GM18861 (cell line): ENCODE results near the gene ERCC6L.

Source experiments
- ATAC-seq: cut with Tn5 transposase; IDR thresholded peaks from one replicate; pipeline ENCODE4 v1.9.1; 2021; ENCODE audit not compliant: unreplicated experiment

Gene ERCC6L

GRCh38 chrX:72238721-72239475 lies at the start of gene ERCC6L:
ERCC6L (minus strand) TSS chrX:72239027; CDS start chrX:72238911, 116 bp downstream.
- ATAC-seq, result peak; percentile 97

- ATAC-seq, result no peak
Measured at GRCh38 chrX:72282302-72282701, 43.5 kb upstream of the ERCC6L start.

DNA sequence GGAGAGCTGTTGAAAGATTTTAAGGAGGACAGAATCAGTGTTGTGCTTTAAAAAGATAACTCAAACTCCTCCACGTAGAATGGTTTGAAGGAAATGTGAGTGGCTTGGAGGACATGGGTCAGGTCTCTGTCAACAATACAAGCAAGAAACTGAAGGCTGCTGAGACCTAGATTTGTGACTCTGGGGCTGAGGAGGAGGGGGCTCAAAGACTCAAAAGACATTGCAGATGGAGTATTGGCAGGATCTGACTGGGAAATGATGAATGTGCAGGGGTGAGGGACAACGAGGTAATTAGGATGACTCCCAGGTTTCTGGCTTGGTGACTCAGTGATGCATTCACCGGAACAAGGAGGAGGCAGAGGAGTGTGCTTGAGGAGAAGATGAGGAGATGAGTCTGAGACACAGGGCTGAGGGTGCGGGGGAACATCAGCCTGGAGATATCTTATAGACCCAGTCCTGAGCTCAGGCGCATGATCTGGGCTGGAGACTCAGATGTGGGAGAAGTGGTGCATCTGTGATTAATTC lies 41.6 kb upstream of the ERCC6L start:
- ATAC-seq, result no peak

DNA sequence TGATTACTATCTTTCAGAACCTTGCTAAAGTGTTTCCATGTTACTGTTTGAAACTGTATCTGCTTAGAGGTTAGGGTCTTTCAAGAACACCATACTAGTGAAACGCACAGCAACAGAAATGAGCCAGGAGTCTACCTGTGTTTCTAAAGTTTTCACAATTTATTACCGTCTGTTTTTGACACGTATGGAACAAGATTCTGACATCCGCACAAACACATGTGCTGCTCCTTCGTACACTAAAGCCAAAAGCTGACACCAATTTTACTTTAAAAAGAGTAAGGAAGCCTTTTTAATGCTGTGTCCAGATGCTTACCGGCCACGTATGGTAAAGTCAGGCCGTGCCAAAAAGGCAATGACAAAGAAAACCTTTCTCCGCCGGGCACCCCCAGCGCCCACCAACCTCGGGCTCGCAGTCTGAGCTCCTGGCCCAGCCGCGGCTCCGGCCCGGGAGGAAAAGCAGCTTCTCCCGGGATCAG lies 37.7 kb upstream of the ERCC6L start:
- peak; percentile 1 for ATAC-seq

DNA sequence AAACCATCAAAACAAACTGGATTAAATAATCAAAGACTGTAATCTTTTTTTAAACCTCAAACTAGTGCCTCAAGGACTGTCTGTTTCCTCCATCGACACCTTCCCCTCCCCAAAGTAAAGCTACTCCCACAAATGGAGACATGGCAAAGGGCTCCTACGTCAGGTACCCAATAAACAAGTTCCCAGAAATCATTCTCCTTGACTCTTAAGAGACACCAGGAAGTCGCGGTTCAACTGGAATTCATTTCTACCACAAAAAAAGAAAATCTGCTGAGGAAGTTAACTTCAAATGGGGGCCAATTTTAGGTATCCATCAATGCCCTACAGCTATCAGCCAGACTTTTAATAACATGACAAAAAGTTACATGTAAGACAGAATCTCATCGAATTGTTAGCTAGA lies 35.7 kb upstream of the ERCC6L start:
- ATAC-seq, result no peak

DNA sequence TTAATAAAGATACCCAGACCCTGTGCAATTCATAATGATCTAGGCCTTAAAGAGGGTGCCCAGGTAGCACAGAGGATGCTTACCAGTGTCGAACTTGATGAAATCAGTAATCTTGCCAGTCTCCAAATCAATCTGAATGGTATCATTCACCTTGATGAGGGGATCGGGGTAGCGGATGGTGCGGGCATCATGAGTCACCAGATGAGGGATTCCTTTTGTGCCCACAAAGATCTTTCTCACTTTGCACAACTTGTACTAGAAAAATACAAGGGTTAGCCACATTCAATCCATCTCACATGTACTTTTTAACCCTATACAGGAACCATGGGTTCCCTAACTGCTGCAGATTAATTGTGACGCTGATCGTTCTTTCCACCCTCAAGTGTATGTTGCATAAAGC lies 34.9 kb upstream of the ERCC6L start:
- ATAC-seq, result no peak

DNA sequence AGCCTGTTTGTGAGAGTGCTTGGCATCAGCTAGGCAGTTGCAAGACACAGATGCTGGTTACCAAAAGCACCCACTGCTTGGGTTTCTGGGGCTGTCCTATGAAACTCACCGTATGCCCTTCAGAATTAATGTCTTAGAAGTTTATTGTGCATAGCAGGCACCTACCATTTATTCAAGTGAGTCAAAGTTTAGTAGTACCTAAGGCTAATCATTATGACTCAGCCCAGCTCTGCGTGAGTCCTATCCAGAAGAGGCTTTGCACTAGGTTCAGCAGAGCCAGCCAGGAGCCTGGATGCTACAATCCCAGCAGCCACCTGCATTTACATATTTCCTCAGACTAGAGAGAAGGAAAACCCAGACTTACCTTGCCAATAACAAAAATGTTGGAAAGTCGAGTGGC lies 34.0 kb upstream of the ERCC6L start:
- ATAC-seq, result no peak

GRCh38 chrX:72271812-72272211 lies 33.0 kb upstream of the ERCC6L start:
- ATAC-seq, result no peak

- no peak for ATAC-seq
Measured at GRCh38 chrX:72271091-72271788, 32.4 kb upstream of the ERCC6L start.

GRCh38 chrX:72270316-72270866 lies 31.6 kb upstream of the ERCC6L start:
- ATAC-seq, result no peak

- ATAC-seq, result no peak
Measured at GRCh38 chrX:72269671-72270251, 30.9 kb upstream of the ERCC6L start.

- no peak for ATAC-seq
Measured at GRCh38 chrX:72268597-72269365, 30.0 kb upstream of the ERCC6L start.

DNA sequence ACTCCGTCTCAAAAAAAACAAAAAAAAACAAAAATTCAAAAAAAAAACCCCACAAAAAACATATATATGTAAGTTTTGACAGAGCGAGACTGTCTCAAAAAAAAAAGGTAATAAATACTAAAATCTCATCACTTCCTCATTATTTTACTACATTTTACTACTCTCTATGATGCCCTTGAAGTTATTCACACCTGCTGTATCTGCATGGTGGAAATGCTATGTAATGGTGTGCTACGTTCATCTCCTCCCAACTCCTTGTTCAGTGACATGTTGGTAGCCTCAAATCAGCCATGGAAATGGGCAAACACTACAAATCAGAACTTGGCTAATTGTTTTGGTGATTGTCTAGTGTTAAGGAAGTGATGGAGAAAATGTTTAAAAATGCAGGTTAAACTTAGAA lies 26.4 kb upstream of the ERCC6L start:
- no peak for ATAC-seq

DNA sequence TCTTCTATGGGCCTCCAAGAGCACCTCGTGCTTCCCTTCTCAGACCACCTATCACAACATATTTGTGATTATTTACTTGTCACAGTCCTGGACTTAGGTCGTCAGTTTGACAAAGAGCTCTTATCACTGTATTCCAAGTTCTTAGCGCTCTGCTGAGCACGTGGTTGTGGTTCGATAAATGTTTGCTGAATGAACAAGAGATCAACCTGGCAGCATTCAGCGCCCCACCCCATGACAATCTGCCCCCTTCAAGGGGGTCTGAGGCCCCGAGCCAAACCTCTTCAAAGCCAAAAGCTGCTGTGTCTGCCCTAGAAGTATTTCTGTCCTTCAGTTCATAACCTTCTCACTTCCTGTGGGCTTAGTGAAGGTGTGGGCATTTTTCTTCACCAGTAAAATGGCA lies 23.2 kb upstream of the ERCC6L start:
- no peak for ATAC-seq

DNA sequence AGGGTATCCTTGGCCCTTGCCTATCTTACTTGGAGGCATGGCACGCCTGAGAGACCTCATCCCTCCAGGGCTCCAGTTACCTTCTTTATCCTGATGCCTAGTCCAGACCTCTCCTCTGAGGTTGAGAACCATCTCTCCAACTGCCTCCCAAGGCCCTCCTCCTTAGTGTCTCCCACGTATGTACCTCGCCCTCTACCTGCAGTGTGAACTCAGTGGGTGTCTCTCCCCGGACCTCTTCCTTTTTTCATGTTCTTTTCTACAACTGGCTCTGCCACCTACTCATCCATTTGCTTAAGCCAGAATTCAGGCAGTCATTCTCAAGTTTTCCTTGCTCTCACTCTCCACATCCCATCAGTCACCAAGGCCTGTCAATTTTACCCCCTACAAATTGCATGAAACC lies 21.6 kb upstream of the ERCC6L start:
- no peak for ATAC-seq

DNA sequence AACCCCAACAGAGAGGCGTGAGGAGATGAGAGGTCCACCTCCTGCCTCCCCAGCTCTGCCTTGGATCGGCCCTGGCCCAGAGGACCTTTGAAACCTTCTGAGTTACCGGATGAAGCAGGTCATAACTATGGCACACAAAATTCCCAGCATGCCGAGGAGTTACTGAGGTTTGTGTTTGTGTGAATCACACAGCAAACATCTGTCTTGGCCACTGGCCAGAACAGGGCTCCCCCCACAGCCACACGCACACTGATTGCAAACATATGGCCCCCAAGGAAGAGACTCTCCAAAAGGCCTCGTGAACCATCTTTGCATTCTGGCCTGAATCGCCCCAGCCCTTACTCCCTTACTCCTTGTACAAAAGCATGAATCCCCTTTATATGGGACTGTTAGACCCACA lies 19.3 kb upstream of the ERCC6L start:
- no peak for ATAC-seq

DNA sequence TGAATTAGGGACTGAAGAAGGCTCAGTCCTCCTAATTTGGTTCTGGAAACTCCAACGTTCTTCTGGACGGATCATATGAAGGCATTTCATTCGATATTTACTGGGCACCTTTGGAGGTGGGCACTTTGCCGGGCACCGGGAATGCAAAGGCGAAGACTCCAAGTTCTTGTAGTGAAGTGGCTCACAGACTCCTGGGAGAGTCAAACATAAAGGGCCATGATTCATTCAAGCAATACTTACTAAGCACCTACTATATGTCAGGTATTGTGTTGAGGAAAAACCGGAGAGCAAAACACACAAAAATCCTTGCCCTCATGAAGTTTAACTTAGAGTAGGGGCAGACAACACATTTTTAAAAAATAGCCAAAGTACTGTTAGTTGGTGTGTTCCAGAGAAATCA lies 17.0 kb upstream of the ERCC6L start:
- ATAC-seq, result no peak

DNA sequence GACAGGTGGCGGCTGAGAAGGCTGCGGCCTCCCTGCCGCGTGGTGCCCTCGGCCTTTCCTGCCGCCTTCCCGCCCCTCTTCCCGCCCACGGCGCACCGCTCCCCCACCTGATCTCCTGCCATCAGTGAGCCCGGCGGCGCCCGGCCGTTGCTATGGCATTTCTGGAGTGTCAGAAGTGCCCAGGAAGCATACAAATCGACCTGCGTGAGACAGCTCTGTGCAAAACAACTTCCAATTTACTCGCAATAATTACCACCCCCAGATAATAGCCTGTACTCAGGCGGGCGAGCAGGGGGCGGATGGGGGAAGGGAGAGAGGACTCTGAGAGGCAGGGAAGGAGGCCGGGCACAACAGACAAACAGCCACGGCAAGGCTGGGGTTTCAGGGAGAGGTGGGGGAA lies 16.6 kb upstream of the ERCC6L start:
- no peak for ATAC-seq

- no peak for ATAC-seq
Measured at GRCh38 chrX:72254816-72255215, 16.0 kb upstream of the ERCC6L start.

GRCh38 chrX:72253686-72254085 lies 14.9 kb upstream of the ERCC6L start:
- no peak for ATAC-seq
